HG03457 (cell line): ENCODE measurements around the gene CIART.
"Not testable (repeated sequence)": the region's sequence is repeated elsewhere in the genome, so short reads cannot be mapped to it uniquely, and the experiment has no call there.

Experiments used
- ATAC-seq: cut with Tn5 transposase; IDR thresholded peaks from one replicate; pipeline ENCODE4 v1.9.1; 2021; ENCODE audit warnings: moderate number of reproducible peaks; ENCODE audit not compliant: unreplicated experiment

Gene CIART, protein sequence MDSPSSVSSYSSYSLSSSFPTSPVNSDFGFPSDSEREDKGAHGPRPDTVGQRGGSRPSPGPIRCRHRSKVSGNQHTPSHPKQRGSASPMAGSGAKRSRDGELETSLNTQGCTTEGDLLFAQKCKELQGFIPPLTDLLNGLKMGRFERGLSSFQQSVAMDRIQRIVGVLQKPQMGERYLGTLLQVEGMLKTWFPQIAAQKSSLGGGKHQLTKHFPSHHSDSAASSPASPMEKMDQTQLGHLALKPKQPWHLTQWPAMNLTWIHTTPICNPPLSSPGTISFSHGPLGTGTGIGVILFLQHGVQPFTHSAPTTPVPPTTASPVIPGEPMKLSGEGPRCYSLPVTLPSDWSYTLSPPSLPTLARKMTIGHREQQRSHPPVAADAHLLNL

DNA sequence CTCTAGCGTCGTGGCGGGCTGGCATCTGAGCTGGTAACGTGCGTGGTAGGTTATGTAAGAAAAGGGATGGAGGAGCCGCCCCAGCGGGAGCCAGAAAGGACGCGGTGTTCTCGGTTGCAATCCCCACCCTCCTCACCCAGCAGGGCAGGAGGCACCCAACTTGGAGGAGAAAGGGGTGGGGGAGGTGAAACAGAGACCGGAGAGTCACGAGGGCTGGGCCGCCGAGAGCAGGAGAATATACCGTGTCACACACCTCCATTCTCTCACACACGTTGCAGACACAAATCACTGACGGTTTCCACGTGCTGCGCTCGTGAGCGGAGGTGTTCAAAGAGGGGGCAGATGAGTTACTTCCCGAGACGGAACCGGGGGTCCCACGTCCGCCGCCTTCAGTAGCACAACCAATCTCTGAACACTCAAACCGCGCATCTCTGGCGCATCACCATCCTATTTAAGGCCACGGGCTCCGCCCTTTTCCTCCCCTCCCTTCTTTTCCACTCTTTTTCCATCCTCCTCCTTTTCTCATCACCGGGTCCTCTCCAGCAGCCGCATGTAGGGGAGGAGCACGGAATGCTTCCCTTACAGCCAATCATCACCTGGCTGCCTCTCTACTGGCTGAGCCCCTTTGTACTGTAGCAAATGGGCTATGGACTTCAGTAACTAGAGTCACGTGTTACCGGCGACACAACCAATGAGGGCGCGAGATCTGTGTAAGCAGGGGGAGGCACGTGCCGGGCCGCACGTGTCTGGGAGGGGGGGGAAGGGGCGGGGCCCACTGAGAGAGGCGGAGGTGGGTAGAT is at the start of gene CIART:
TSS of gene CIART (plus strand) at position 797 of the 800 bp plus-strand sequence. CDS start 714 bp downstream, outside the sequence.
- no peak for ATAC-seq

DNA sequence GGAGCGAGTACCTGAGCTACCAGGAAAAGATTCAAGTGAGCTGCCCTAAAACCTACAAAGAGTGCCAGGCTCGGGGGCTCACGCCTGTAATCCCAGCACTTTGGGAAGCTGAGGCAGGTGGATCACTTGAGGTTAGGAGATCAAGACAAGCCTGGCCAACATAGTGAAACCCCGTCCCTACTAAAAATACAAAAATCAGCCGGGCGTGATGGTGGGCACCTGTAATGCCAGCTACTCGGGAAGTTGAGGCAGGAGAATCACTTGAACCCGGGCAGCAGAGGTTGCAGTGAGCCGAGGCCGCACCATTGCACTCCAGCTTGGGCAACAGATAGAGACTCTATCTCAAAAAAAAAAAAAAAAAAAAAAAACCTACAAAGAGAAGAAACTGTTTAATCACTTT is 49.4 kb upstream of the CIART start:
- ATAC-seq: not testable (repeated sequence)

DNA sequence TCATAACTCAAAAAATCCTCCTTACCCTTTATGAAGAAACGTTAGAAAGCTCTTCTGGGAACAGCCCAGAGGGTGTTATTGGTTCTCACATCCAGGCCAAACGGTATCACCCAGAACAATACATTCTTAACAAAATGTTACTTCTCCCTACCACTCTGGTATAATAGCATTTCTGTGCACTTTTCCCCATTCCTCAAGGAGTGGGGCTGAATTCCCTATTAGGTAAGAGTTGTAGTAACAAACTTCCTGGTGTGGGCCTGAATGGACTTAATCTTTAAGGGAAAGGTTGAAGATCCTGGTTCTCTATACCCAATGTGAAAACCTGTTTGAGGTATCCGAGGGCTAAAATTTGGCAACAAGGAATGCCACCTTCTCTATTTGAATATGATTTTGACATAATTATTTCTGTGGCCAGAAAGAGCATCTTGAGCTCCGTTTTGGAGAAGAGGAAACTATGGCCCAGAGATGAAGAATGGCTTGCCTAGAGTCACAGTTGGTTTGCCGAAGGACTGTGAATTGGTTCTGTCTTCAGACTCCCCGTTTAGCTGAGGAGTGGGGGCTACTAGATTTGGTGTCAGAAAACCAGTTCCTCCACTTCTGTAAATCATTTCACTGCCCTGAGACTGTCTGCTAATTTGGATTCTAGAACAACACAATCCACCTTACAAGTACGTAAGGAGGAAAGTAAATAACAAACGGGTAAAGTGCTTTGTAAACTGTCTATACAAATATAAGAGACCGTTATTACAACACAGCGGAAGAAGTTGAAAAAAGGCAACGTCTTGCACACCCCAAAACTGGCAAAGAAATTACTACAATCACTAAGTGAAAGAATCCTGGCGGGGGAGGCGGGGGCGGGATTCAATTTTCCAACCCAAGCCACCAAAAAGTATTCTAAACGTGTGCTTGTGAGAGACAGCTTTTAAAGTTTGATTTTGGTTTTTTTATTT is 48.7 kb upstream of the CIART start:
- ATAC-seq: no peak

DNA sequence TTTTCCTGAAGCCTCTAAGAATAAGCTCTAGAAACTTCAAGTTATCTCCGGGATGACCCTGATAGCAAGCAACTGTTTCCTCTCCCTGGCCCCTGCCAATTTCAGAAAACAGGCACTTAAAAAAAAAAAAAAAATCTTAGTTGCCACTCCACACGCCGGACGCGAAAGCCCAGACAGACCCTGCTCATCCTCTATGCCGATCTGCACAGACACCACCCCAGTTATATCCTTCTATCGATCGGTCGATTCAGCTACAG is 48.1 kb upstream of the CIART start:
- no peak for ATAC-seq

DNA sequence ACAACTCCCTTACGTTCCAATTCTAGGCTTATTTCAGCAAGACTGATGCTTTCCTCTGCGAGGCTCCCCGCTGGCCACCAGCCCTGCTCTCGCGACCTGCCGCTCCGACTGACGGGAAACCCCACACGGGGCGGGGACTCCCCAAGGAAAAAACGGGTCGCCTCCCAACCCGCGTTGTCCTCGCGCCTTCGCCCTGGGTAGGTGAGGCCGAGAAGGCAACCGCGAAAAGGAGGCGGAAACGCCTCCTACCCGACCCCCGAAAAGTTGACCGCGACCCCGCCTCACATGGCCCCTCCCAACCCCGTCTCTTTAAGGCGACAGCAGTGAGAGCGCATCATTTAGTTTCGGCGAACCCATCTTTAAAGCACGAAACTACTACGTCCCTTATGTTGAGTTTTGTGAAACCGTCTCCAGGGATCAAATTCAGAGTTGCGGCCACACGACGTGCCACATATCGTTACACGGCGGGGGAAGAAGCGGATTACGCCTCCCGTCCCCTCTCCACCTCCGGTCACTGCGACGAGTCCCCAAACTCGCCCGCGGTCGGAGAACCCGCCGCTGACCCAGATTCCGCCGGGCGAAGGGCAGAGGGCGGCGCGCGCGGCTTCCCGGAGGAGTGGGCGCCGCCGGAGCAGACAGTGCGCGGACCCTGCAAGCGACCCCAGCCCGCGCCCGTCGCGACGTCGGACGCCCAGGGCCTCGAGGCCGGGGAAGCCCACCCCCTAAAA is 47.6 kb upstream of the CIART start:
- ATAC-seq: peak; percentile 33

DNA sequence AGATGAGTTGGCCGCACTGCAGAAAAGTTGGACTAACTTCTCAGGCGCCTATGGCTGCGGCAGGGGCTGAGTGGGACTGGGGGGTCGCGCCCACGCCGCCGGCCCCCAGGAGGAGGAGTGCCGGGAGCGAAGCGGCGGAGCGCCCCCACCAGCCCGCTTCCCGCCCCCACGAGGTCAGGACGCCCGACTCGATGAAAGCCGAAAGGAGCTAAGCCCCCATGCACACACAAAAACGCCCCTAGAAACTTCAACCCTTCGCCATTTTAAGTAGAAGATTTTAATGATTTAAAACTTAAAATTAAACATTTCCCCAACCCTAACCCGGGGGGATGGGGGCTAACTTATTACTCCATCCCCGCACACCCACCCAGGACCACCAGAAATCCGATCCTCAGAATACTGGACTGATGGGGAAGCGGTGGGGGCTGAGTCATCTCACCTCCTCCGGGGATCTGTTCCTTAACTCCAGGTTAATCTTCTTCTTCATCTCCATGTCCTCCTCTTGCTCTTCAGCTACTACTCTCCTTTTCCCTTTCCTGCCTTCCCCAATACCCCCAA is 47.0 kb upstream of the CIART start:
- ATAC-seq: no peak

DNA sequence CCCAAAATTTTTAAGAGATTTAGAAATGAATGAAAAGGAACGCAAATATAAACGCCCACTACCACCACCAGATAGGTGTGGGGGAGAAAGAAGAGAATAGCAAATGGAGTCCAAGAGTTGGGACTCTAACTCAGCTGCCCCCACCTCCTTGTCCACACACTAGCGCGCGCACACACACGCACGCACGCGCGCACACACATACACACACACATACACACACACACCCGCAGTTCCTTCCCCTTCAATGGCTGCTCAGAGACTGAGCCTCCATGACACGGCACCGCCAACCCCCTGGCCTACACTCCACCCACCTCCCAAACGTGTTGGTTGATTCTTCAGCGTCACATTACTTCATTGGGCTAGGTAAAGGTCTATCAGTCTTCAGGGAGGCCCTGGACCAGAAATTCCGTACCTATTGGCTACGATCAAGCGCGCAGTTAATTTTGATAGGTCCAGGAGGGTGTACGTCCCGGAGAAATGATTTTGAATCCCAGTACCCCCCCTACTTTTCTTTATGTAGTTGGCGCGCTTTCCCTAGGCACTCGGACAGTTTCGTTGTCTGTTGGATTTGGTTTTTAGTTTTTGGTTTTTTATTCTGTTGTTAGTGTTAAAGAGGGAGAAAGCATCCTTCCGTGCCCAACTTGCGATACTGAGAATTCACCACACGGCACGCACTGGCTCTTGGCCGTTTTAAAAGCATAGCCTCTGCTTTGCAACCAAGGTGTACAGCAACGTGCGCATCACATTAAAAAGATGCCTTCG is 46.3 kb upstream of the CIART start, which contains the start of gene ANP32E:
TSS of gene ANP32E (minus strand) at position 261 of the 762 bp plus-strand sequence. CDS start 326 bp downstream, outside the sequence.
- ATAC-seq: peak; percentile 79

DNA sequence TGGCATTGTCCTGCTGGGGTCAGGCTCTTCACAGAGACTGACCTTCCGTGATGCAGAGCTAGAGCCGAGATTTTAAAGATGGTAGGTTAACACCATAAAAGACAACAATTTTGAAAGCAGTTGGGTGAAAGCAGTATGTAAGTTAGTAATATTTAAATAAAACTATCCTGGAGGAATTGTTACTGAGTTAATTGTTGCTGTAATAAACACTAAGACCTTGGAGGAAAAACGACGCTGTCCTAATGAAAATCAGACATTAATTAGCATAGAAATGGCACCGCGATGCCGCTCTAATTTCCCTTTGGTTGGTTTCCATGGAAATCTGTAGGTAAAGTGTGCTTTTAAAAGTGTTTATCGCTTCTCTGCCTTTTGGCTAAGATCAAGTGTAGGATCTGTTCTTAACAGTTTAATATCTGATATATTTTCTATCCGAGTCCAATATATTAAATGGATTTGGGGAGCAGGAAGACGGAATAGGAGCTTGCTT is 45.7 kb upstream of the CIART start:
- ATAC-seq: no peak

DNA sequence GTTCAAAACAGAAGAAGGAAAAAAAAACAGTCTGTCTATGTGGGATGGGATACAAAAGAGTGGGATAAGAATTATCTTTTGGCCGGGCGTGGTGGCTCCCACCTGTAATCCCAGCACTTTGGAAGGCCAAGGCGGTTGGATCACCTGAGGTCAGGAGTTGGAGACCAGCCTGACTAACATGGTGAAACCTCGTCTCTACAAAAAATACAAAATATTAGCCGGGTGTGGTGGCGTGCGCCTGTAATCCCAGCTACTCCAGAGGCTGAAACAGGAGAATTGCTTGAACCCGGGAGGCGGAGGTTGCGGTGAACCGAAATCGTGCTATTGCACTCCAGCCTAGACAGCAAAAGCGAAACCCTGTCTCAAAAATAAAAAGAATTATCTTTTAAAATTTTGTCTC is 45.2 kb upstream of the CIART start:
- not testable (repeated sequence) for ATAC-seq

DNA sequence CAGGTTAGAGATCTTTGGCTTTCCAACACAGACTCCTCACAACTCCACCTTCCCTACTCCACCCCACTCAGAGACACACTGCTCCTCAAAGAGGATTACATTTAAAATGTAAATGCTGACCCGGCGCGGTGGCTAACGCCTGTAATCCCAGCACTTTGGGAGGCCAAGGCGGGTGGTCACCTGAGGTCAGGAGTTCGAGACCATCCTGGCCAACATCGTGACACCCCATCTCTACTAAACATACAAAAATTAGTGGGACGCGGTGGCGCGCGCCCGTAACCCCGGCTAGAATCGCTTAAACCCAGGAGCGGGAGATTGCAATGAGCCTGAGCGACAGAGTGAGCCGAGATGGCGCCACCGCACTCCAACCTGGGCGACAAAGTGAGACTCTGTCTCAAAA is 44.6 kb upstream of the CIART start:
- ATAC-seq: no peak

DNA sequence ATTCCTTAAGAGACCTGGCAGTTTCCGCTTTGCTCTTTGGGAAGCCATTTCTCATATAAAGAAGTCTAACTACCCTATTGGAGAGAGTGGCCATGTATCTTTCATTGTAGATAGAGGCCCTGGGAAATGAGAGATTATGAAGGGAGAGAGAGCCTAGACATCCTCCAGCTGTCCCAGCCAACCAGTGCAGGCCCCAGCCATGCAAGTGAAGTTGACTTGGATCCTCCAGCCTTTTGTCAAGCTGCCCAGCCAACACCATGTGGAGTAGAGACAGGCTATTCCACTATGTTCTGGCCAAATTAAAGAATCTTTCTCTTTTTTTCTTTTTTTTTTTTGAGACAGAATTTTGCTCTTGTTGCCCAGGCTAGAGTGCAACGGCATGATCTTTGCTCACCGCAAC is 39.4 kb upstream of the CIART start:
- no peak for ATAC-seq

DNA sequence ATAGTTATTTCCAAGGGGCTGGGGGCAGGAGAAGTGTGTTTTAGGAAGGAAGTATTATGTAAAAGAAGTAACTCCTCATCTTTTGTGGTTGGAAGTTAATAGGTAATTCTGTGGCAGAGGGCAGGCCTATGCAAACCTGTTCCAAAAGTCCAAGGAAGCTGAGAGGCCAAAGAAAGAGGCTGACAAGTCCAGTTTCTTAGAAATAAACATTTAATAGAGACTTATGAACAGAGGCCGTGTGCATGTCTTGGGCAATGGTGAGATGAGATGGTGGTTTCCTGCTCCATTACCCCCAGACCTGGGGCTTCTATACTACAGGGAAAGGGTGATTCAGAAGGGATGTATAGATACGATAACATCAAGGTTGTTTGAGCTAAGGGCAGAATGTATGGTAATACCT is 32.4 kb upstream of the CIART start:
- ATAC-seq: no peak

DNA sequence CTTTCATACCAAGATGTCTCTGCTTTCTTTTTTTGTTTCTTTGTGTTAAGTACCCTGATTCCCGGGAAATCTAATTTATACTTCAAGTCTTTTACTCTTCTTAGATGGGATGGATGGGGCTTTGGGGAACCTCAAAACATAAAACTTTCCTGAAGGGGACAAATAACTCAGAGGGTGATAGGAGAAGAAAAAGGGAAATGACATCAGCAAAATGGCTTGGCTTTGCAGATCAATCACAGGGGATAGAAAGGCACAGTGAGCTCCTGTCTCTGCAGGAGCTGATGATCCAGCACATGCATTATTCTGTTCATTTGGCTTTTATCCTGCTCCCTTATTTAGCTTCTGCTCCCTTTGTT is 26.2 kb upstream of the CIART start:
- ATAC-seq: no peak

DNA sequence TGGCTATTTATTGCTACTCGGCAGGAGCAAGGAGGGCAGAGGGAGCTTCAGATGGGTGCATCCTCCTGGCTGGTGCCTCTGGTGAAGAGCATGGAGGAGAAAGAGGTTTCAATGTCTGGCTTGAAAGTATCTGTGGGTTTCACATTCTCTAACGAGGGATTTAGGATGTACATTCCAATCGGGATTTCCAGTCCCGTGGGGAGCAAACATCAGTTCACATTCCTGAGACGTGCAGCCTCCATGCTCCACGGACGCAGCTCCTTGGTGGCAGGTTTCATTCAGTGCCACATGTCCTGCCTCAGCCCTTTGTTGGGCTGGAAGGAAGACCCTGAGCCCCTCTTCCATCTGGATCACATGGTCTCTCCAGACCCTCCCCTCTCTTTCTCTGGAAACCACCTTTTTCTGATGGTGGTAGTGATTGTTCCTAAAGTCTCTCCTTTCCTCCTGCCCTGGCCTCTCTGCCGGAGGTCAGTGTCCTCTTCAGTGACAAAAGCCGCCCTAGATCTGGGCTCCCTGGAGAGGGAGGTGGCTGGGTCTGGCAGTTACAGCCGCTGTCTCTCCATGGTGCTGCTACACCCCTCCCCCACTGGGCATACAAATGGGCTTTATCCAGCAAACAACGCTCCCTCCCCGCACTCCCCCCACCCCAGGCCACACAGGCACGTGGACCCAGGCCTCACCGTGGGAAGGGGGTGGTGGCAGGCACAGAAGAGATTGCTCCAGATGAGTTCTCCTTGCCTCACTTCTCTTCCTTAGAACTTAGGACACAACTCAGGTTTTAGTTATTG is 25.6 kb upstream of the CIART start:
- no peak for ATAC-seq

DNA sequence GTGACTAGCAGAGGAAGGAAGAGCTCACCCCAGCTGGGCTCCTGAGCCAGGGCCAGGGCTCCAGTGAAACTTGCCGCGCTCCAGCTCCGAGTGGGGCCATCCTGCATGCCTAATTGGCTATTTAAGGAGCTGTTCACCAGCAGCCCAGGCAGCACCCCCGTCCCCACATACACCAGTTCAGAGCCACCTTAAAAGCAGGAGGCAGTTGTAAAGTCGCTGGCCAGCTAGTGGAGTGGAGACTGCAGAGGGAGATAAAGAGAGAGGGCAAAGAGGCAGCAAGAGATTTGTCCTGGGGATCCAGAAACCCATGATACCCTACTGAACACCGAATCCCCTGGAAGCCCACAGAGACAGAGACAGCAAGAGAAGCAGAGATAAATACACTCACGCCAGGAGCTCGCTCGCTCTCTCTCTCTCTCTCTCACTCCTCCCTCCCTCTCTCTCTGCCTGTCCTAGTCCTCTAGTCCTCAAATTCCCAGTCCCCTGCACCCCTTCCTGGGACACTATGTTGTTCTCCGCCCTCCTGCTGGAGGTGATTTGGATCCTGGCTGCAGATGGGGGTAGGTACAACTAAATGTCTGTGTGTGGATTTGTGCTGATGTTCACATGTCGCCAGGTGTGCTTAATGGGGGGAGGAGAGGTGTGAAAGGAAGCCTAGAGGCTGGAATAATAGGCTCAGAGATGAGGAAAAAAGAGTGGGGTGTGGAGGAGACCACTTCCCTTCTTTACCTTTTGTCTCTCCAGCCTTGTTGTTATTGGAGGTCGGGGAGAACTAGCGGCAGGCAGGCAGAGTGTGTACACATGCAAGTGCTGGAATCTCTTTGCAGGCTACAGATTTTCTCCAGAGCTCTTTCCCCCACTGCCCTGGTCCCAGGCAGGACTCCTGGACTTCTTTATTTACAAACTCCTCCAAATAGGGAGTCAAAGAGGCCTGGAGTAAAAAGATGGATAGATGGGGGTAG is 24.4 kb upstream of the CIART start, which contains the start of gene CA14:
TSS of gene CA14 (plus strand) at position 151 of the 962 bp plus-strand sequence. CDS start at position 506, 355 bp downstream.
- no peak for ATAC-seq

DNA sequence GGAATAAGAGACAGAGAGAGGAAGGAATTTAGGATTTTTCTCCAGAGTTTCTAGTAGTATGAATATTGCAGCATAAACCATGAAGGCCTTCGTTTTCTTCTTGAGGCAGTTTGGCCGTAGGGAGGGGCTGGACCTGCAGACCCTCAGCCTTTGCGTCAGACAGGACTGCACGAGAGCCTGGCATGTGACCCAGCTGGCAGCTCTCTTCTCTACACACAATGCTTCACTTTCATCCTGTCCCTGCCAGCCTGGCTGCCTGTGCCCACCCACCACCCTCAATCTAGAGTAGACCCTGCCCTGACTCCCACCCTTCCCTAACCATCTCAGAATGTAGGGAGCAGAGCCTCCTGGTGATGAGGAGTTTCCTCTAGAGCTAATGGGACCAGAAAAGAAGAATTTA is 23.1 kb upstream of the CIART start:
- ATAC-seq: no peak
